Breast epithelium (tissue), 4 donors: ENCODE measurements around the gene ACP7. TPM values are rescaled to one million over a fixed set of nuclear protein-coding genes. Genes with fewer than 3 reads are reported as not detected.

Source experiments
- DNase-seq, 2 donors: peaks; one replicate each; pipeline ENCODE4 v3.0.0-alpha.2; 2019; ENCODE audit warnings: low spot score in 2 of 2
- H3K27ac ChIP-seq, 2 donors: fragments of 200-600 bp; sonication (generic) in 1 of 2; one replicate each; pipeline ENCODE4 v1.5.1; 2016 to 2019; ENCODE audit warnings: mild to moderate bottlenecking in 1 of 2
- H3K27me3 ChIP-seq, 2 donors: fragments of 200-600 bp; sonication (generic) in 1 of 2; one replicate each; pipeline versions ENCODE4 v1.5.1 to v1.6.0; 2017 to 2019; ENCODE audit warnings: control low read depth in 1 of 2, mild to moderate bottlenecking in 1 of 2
- H3K36me3 ChIP-seq: fragments of 200-600 bp; one replicate; pipeline ENCODE4 v1.5.1; 2019
- H3K4me1 ChIP-seq, 2 donors: fragments of 200-600 bp; sonication (generic); one replicate each; pipeline ENCODE4 v1.5.1; 2016 to 2019; ENCODE audit warnings: control low read depth in 1 of 2
- H3K4me3 ChIP-seq, 3 donors: fragments of 200-600 bp; sonication (generic); 1 replicate in 2 of 3; 2 replicates in 1 of 3; pipeline ENCODE4 v1.5.1; 2016 to 2019; ENCODE audit warnings: mild to moderate bottlenecking in 3 of 3, moderate library complexity in 2 of 3
- H3K9me3 ChIP-seq, 2 donors: fragments of 200-600 bp; sonication (generic) in 1 of 2; one replicate each; pipeline ENCODE4 v1.5.1; 2016 to 2019; ENCODE audit warnings: control low read depth in 1 of 2
- CTCF ChIP-seq, 3 donors: fragments of 450-650 bp; IDR thresholded peaks; one replicate each; pipeline ENCODE4 v1.5.1; 2016 to 2017; ENCODE audit warnings: antibody characterized with exemption in 3 of 3, mild to moderate bottlenecking in 3 of 3, moderate library complexity in 3 of 3
- POLR2A ChIP-seq: fragments of 450-650 bp; IDR thresholded peaks from one replicate; pipeline ENCODE4 v1.6.1; 2016; ENCODE audit warnings: antibody characterized with exemption, mild to moderate bottlenecking, moderate library complexity
- POLR2AphosphoS5 ChIP-seq, 3 donors: sonication (generic); formaldehyde crosslinking; IDR thresholded peaks; one replicate each; pipeline ENCODE4 v1.6.1; 2017; ENCODE audit warnings: antibody characterized with exemption in 3 of 3
- intact Hi-C: fragments of 100-400 bp; cut with DNase I; formaldehyde crosslinking; loops from one replicate; pipeline ENCODE4 v1.15.1; 2023; ENCODE audit warnings: low total_unique reads
- total RNA-seq, 3 donors: library from RNA; depleted of rRNA; stranded (reverse); fragments of >200 nt; gene quantifications; one replicate each; pipeline ENCODE4 v1.1.0, GENCODE V29; 2016

Gene ACP7
- total RNA-seq, 3 donors from 2014 or later, result not detected

DNA sequence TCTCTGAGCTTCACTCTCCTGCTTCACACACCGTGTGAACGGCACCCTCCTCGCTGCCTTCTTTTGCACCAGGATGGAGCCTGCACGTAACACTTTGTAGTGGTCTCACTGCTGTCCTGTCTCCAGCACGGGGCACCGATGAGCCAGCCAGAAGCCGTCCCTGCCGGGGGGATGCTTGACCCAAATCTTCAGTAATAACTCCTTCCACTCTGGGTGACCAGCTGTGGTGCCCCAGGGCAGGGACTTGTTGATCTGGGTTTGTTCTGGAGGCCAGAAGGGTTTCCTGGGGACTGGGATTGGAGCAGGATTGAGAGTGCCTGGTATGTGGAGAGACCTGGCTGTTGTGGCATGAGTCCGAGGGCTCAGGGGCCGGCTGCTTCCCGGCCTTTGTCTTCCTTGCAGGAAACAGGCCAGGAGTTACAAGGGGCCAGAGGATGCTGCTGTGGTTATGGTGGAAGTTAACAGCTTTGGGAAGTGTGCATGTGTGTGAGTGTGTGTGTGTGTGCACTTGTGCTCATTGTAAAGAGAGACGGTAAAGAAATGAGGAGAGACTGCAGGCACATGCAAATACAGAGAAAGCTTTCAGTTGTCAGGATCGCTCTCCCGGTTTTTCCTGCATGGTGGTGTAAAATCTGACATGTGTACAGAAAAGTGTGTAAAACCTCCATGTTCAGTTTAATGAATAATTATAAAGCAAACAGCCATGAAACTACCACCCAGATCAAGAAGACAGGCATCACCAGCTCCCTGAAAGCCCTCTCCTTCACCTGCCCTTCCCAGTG lies 60.3 kb downstream of the ACP7 start:
- Histone ChIP-seq H3K36me3 (no peaks in the 10 kb centered on the region), H3K9me3 (no peaks in the 10 kb centered on the region), H3K4me3 (peak overlapping the region in 1 of 3 donors; percentile 45), H3K27ac (peak overlapping the region; percentile 86 to 95), H3K4me1 (peaks cover 0 to 15% of the 10 kb centered on the region in 2 donors), H3K27me3 (no peaks in the 10 kb centered on the region)
- intact Hi-C loops, result no loop called here
- DNase-seq, result no peak
- no peak for TF ChIP-seq POLR2AphosphoS5 (IDR thresholded peaks at IDR 0.05)
- TF ChIP-seq POLR2A, result no peak
- TF ChIP-seq CTCF (IDR thresholded peaks at IDR 0.05), result no peak

- H3K4me3 ChIP-seq, result peak overlapping the region in 2 of 3 donors; percentile 19 to 45
- peaks cover 0 to 15% of the 10 kb centered on the region in 2 donors for H3K4me1 ChIP-seq
- peak in 1 of 2 donors; percentile 59 for DNase-seq
- H3K9me3 ChIP-seq, result no peaks in the 10 kb centered on the region
- H3K27ac ChIP-seq, result peak overlapping the region; percentile 86 to 95
- H3K27me3 ChIP-seq, result no peaks in the 10 kb centered on the region
- TF ChIP-seq CTCF (IDR thresholded peaks at IDR 0.05) (no peak), POLR2A (no peak), POLR2AphosphoS5 (IDR thresholded peaks at IDR 0.05) (peak in 1 of 3 donors; percentile 13)
- intact Hi-C loops, result no loop called here
- no peaks in the 10 kb centered on the region for H3K36me3 ChIP-seq
Measured at GRCh38 chr19:39145180-39145953, 61.2 kb downstream of the ACP7 start.

DNA sequence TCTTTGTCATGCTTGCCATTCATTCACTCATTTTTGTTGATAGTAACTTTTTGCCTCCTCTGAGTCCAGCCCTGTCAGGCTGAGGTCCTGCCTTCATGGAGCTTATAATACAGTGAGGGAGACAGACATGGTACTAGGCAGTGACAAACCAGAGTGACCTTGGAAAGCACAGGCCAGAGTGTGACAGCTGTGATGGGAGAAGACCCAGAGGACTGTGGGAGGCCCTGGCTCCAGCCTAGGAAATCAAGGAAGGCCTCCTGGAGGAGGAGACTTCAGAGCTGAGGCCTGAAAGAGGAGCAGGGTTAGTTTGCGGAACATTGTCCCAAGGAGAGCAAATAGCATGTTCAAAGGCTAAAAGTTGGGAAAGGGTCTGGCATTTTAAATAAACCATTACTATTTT lies 61.9 kb downstream of the ACP7 start:
- Histone ChIP-seq H3K36me3 (no peaks in the 10 kb centered on the region), H3K9me3 (no peaks in the 10 kb centered on the region), H3K4me1 (peaks cover 0 to 17% of the 10 kb centered on the region in 2 donors), H3K27ac (peak overlapping the region; percentile 86 to 95), H3K27me3 (no peaks in the 10 kb centered on the region), H3K4me3 (no peak overlapping the region)
- no peak for TF ChIP-seq CTCF (IDR thresholded peaks at IDR 0.05)
- TF ChIP-seq POLR2AphosphoS5 (IDR thresholded peaks at IDR 0.05), result no peak
- TF ChIP-seq POLR2A, result no peak
- DNase-seq, result no peak
- intact Hi-C loops, result no loop called here

DNA sequence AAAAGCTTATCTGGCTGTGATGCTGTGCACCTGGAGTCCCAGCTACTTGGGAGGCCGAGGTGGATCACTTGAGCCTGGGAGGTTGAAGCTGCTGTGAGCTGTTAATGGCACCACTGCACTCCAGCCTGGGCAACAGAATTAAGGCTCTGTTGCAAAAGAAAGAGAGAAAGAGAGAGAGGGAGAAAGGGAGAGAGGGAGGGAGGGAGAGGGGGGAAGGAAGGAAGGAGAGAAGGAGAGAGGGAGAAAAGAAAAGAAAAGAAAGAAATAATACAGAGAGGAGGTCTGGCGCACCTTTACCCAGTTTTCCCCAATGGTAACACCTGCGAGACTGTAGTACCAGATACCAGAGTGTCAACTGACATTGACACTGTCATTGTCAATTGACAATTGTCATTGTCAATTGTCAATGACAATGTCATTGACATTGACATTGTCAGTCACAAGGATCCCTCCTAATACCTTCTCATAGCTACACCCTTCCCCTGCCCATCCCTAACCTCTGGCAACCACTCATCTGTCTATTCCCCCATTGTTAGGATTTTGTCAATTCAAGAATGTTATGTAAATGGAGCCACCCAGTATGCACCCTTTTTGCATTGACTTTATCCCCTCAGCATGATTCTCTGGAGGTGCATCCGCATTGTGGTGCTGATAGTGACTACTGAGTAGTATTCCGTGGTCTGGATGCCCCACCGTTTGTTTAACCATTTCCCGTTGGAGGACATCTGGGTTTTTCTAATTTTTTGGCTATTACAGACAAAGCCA lies 62.7 kb downstream of the ACP7 start:
- H3K4me3 ChIP-seq, result no peak overlapping the region
- H3K27ac ChIP-seq, result peak overlapping the region in 1 of 2 donors; percentile 86
- H3K27me3 ChIP-seq, result no peaks in the 10 kb centered on the region
- intact Hi-C loops, result no loop called here
- H3K9me3 ChIP-seq, result no peaks in the 10 kb centered on the region
- H3K4me1 ChIP-seq, result peaks cover 0 to 23% of the 10 kb centered on the region in 2 donors
- no peak for TF ChIP-seq CTCF (IDR thresholded peaks at IDR 0.05)
- TF ChIP-seq POLR2AphosphoS5 (IDR thresholded peaks at IDR 0.05), result no peak
- no peak for TF ChIP-seq POLR2A
- no peaks in the 10 kb centered on the region for H3K36me3 ChIP-seq
- no peak for DNase-seq
